ENCODE results near the gene ST6GALNAC4.

ST6GALNAC4 gene

GRCh38 chr9:127919253-127919815 lies 2.5 kb upstream of the ST6GALNAC4 start:
- TF ChIP-seq CTCF (IDR thresholded peaks at IDR 0.05; ENCODE audit: low read depth, low read length, missing control alignments) = no peak
- DNase-seq (ENCODE audit: extremely low read depth, low read depth) = peak; percentile 96
- no peak overlapping the region for H3K4me3 ChIP-seq (replicated peaks; ENCODE audit: low read depth, low read length)

- TF ChIP-seq CTCF (IDR thresholded peaks at IDR 0.05; ENCODE audit: low read depth, low read length, missing control alignments) = peak; percentile 28
Observed at GRCh38 chr9:127918183-127919107, 1.6 kb upstream of the ST6GALNAC4 start.

GRCh38 chr9:127917603-127918002 lies 762 bp upstream of the ST6GALNAC4 start:
- DNase-seq (ENCODE audit: extremely low read depth, low read depth) = no peak
- no peak for TF ChIP-seq CTCF (IDR thresholded peaks at IDR 0.05; ENCODE audit: low read depth, low read length, missing control alignments)
- no peak overlapping the region for H3K4me3 ChIP-seq (replicated peaks; ENCODE audit: low read depth, low read length)

More at GRCh38 chr9:127918183-127919107, 1.6 kb upstream of the ST6GALNAC4 start:
- no peak for DNase-seq (ENCODE audit: extremely low read depth, low read depth)
- no peak overlapping the region for H3K4me3 ChIP-seq (replicated peaks; ENCODE audit: low read depth, low read length)

GRCh38 chr9:127915801-127916719 lies 781 bp downstream of the ST6GALNAC4 start:
- peak overlapping the region; percentile 90 for H3K4me3 ChIP-seq (replicated peaks; ENCODE audit: low read depth, low read length)
- TF ChIP-seq CTCF (IDR thresholded peaks at IDR 0.05; ENCODE audit: low read depth, low read length, missing control alignments) = no peak
- no peak for DNase-seq (ENCODE audit: extremely low read depth, low read depth)

GRCh38 chr9:127915325-127915752 lies 1.5 kb downstream of the ST6GALNAC4 start:
- peak overlapping the region; percentile 90 for H3K4me3 ChIP-seq (replicated peaks; ENCODE audit: low read depth, low read length)
- no peak for DNase-seq (ENCODE audit: extremely low read depth, low read depth)

More at GRCh38 chr9:127915325-127915752, 1.5 kb downstream of the ST6GALNAC4 start:
- no peak for TF ChIP-seq CTCF (IDR thresholded peaks at IDR 0.05; ENCODE audit: low read depth, low read length, missing control alignments)

Measured in HFF-Myc (cell line).